ENCODE measurements around the gene RFT1. TPM values are rescaled to one million over a fixed set of nuclear protein-coding genes. Genes with fewer than 3 reads are reported as not detected.

Gene RFT1
- total RNA-seq, 1 donor = 11.9 TPM

DNA sequence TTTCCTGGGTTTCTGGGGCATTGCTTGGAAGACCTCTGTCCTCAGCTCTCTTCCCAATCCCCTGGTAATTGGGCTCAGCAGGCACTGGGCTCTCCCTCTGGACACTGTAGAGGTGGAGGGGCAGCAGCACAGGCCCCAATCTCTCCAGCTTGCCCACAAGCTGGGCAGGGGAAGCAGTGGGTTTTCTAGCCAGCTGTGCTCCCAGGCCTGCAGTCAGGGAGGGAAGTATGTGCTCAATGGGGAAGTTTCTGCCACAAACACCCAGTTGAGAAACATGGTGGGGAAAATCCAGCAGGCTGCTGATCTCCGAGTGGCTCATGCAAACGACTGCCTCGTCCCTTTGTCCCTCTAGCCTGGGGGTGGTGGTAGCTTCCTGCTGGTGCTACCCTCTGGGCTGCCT lies 12.8 kb upstream of the RFT1 start:
- Histone ChIP-seq H3K27me3 (ENCODE audit: insufficient read depth, low read length) (no peaks in the 10 kb centered on the region), H3K4me3 (ENCODE audit: insufficient read depth, low read length) (no peak overlapping the region), H3K79me2 (ENCODE audit: insufficient read depth, low read length) (no peaks in the 10 kb centered on the region), H3K27ac (ENCODE audit: low read depth, low read length) (no peak overlapping the region), H3K4me1 (ENCODE audit: insufficient read depth, low read length) (peaks cover 19% of the 10 kb centered on the region), H3K9me3 (ENCODE audit: low read depth, low read length) (no peaks in the 10 kb centered on the region), H3K36me3 (ENCODE audit: insufficient read depth, low read length) (no peaks in the 10 kb centered on the region), H2AFZ (ENCODE audit: low read length) (peak overlapping the region; percentile 9), H4K20me1 (ENCODE audit: insufficient read depth, low read length) (no peaks in the 10 kb centered on the region), H3K4me2 (ENCODE audit: insufficient read depth, low read length) (no peak overlapping the region)
- DNase-seq (ENCODE audit: insufficient read length, low spot score, missing footprints) = no peak
- TF ChIP-seq CTCF (IDR thresholded peaks at IDR 0.05; ENCODE audit: extremely low read depth, low read depth, low read length) = no peak

DNA sequence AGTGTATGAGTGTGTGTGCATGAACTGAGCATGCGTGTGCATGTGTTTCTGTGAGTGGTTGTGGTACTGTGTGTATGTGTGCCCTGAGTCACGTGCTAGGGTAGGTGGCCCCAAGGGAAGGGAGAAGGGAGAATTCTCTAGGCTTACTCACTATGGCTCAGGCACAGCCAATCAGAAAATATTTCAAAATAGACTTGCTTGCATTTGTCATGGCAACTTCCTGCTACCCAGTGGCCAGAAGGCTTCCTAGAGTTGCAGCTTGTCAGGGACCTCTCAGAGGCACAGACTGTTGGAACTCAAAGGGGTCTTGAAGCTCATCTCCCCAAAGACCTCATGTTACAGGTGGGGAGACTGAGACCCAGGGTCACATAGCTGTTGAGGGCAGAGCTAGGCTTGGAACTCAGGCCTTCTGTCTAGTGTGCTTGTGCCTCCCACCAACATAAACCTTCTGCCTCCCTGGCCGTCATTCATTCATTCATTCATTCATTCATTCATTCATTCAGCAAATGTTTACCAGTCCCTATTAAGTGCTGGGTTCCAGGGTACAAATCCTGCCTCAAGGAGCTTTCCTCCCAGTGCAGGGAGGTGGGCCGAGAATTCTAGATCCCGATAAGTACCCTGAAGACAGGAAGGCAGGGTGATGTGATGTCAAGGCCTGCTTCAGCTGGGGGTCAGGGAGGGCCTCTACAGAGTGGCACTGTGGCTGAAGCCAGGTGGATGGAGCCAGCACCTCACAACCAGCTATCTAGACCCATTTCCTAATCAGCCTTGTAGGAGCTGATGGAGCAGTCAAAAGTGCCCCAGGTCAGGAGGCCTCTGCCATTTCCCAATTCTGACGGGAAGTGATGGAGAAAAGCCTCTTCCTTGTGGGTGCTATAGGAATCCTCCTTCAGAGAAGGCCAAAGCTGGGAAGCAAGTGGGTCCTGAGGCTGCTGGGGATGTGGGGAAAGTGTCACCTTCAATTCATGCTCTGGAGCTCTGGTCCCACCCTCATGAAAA lies 10.9 kb upstream of the RFT1 start:
- Histone ChIP-seq H3K4me3 (ENCODE audit: insufficient read depth, low read length) (no peak overlapping the region), H4K20me1 (ENCODE audit: insufficient read depth, low read length) (no peaks in the 10 kb centered on the region), H2AFZ (ENCODE audit: low read length) (peak overlapping the region; percentile 82), H3K27ac (ENCODE audit: low read depth, low read length) (peak overlapping the region; percentile 71), H3K79me2 (ENCODE audit: insufficient read depth, low read length) (no peaks in the 10 kb centered on the region), H3K36me3 (ENCODE audit: insufficient read depth, low read length) (no peaks in the 10 kb centered on the region), H3K4me1 (ENCODE audit: insufficient read depth, low read length) (peaks cover 19% of the 10 kb centered on the region), H3K27me3 (ENCODE audit: insufficient read depth, low read length) (no peaks in the 10 kb centered on the region), H3K9me3 (ENCODE audit: low read depth, low read length) (no peaks in the 10 kb centered on the region), H3K4me2 (ENCODE audit: insufficient read depth, low read length) (peak overlapping the region; percentile 10)
- DNase-seq (ENCODE audit: insufficient read length, low spot score, missing footprints) = peak; percentile 89
- no peak for TF ChIP-seq CTCF (IDR thresholded peaks at IDR 0.05; ENCODE audit: extremely low read depth, low read depth, low read length)

GRCh38 chr3:53139906-53140846 lies 9.9 kb upstream of the RFT1 start:
- TF ChIP-seq CTCF (IDR thresholded peaks at IDR 0.05; ENCODE audit: extremely low read depth, low read depth, low read length) = no peak
- no peak for DNase-seq (ENCODE audit: insufficient read length, low spot score, missing footprints)
- no peaks in the 10 kb centered on the region for H3K36me3 ChIP-seq (ENCODE audit: insufficient read depth, low read length)
- H2AFZ ChIP-seq (ENCODE audit: low read length) = peak overlapping the region; percentile 38
- peaks cover 19% of the 10 kb centered on the region for H3K4me1 ChIP-seq (ENCODE audit: insufficient read depth, low read length)
- H3K9me3 ChIP-seq (ENCODE audit: low read depth, low read length) = no peaks in the 10 kb centered on the region
- no peaks in the 10 kb centered on the region for H3K79me2 ChIP-seq (ENCODE audit: insufficient read depth, low read length)
- no peaks in the 10 kb centered on the region for H3K27me3 ChIP-seq (ENCODE audit: insufficient read depth, low read length)
- H3K4me2 ChIP-seq (ENCODE audit: insufficient read depth, low read length) = no peak overlapping the region
- no peaks in the 10 kb centered on the region for H4K20me1 ChIP-seq (ENCODE audit: insufficient read depth, low read length)
- H3K27ac ChIP-seq (ENCODE audit: low read depth, low read length) = no peak overlapping the region
- no peak overlapping the region for H3K4me3 ChIP-seq (ENCODE audit: insufficient read depth, low read length)

All from osteoblast (primary cell).